K562 (cell line): ENCODE measurements around the gene KRTAP4-6. TPM values are rescaled to one million over a fixed set of nuclear protein-coding genes. Genes with fewer than 3 reads are reported as not detected.

Experiments used
- MIER1 ChIP-seq: fragments of 450-650 bp; IDR thresholded peaks from 2 replicates; pipeline ENCODE4 v1.6.1; 2016; ENCODE audit warnings: antibody characterized with exemption, mild to moderate bottlenecking, low read depth
- REST ChIP-seq, 2 experiments: fragments of 450-650 bp; formaldehyde crosslinking in 1 of 2; IDR thresholded peaks; 2 replicates each; pipeline versions ENCODE4 v1.4.0 to v1.6.1; 2014 to 2020; ENCODE audit warnings: mild to moderate bottlenecking in 2 of 2, borderline replicate concordance in 1 of 2, low read depth in 1 of 2
- SMARCA4 ChIP-seq: fragments of 450-650 bp; IDR thresholded peaks from 2 replicates; pipeline ENCODE4 v1.6.1; 2016
- polyA plus RNA-seq, 8 experiments: library from polyadenylated mRNA; depleted of rRNA in 4 of 8; stranded (reverse) in 5 of 8; unstranded in 3 of 8; fragments of >200 nt; fragmentation: Nextera tagmentation in 2 of 8; fragmentation: Illumina TruSeq in 1 of 8; extraction: Ambion mirVana in 2 of 8; extraction: Trizol in 1 of 8; gene quantifications; 2 replicates each; pipeline versions ENCODE4 v1.2.1 to v1.2.3, GENCODE V29; 2011 to 2014; ENCODE audit warnings: inconsistent platforms in 1 of 8, missing spikeins in 1 of 8
- total RNA-seq, 7 experiments: library from RNA; depleted of rRNA in 6 of 7; stranded (reverse); fragments of >200 nt in 6 of 7; fragmentation: Illumina TruSeq in 2 of 7; extraction: Trizol in 2 of 7; gene quantifications; 2 replicates each; pipeline versions ENCODE4 v1.2.1 to v1.2.3, GENCODE V29; 2011 to 2021; ENCODE audit warnings: low replicate concordance in 1 of 7
- TF ChIP-seq, protein P1 (sequence below), 2 experiments: fragments of 450-650 bp; IDR thresholded peaks; 2 replicates each; pipeline ENCODE4 v1.6.1; 2018; ENCODE audit warnings: mild to moderate bottlenecking in 2 of 2, low read depth in 1 of 2; ENCODE audit not compliant: partially characterized antibody in 2 of 2
- TF ChIP-seq, protein P2 (sequence below): sonication (generic); formaldehyde crosslinking; IDR thresholded peaks from 2 replicates; pipeline ENCODE4 v1.8.0; 2022; ENCODE audit warnings: missing genetic modification reagents, mild to moderate bottlenecking, borderline replicate concordance
- TF ChIP-seq, protein P3 (sequence below): sonication (generic); formaldehyde crosslinking; IDR thresholded peaks from 2 replicates; pipeline ENCODE4 v1.8.0; 2022; ENCODE audit warnings: missing genetic modification reagents, mild to moderate bottlenecking, moderate library complexity, borderline replicate concordance

The KRTAP4-6 gene
- total and polyA plus RNA-seq, 9 of the 15 experiments (the other 6 are each of a cell fraction or from before 2014, with no cell fraction given), result not detected

DNA sequence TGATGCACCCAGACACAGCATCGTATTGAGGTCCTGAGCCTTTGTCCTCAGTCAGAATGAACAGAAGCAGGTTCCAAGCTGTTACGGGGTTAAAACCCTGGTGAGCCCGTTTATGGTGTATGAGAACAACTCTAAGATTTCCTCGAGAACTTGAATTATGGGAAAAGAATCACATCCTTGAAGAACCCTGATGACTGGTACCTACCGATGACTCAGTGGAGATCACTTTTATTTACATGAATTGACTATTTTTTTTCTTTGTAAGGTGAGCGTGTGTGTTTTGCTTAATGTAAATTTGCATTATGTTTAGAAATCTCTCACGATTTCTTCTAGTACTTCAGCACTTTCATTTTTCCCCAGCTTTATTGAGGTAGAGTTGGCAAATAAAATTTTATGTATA is 23.5 kb upstream of the KRTAP4-6 start (continued):
- no peak for TF ChIP-seq SMARCA4
- TF ChIP-seq, protein P1, sequence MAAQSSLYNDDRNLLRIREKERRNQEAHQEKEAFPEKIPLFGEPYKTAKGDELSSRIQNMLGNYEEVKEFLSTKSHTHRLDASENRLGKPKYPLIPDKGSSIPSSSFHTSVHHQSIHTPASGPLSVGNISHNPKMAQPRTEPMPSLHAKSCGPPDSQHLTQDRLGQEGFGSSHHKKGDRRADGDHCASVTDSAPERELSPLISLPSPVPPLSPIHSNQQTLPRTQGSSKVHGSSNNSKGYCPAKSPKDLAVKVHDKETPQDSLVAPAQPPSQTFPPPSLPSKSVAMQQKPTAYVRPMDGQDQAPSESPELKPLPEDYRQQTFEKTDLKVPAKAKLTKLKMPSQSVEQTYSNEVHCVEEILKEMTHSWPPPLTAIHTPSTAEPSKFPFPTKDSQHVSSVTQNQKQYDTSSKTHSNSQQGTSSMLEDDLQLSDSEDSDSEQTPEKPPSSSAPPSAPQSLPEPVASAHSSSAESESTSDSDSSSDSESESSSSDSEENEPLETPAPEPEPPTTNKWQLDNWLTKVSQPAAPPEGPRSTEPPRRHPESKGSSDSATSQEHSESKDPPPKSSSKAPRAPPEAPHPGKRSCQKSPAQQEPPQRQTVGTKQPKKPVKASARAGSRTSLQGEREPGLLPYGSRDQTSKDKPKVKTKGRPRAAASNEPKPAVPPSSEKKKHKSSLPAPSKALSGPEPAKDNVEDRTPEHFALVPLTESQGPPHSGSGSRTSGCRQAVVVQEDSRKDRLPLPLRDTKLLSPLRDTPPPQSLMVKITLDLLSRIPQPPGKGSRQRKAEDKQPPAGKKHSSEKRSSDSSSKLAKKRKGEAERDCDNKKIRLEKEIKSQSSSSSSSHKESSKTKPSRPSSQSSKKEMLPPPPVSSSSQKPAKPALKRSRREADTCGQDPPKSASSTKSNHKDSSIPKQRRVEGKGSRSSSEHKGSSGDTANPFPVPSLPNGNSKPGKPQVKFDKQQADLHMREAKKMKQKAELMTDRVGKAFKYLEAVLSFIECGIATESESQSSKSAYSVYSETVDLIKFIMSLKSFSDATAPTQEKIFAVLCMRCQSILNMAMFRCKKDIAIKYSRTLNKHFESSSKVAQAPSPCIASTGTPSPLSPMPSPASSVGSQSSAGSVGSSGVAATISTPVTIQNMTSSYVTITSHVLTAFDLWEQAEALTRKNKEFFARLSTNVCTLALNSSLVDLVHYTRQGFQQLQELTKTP (IDR thresholded peaks at IDR 0.05; ENCODE audit: low read depth in 1 of 2, partially characterized antibody in 2 of 2), result no peak
- TF ChIP-seq, protein P2, sequence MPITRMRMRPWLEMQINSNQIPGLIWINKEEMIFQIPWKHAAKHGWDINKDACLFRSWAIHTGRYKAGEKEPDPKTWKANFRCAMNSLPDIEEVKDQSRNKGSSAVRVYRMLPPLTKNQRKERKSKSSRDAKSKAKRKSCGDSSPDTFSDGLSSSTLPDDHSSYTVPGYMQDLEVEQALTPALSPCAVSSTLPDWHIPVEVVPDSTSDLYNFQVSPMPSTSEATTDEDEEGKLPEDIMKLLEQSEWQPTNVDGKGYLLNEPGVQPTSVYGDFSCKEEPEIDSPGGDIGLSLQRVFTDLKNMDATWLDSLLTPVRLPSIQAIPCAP, result no peak
- TF ChIP-seq MIER1, result no peak
- TF ChIP-seq, protein P3, sequence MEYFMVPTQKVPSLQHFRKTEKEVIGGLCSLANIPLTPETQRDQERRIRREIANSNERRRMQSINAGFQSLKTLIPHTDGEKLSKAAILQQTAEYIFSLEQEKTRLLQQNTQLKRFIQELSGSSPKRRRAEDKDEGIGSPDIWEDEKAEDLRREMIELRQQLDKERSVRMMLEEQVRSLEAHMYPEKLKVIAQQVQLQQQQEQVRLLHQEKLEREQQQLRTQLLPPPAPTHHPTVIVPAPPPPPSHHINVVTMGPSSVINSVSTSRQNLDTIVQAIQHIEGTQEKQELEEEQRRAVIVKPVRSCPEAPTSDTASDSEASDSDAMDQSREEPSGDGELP (CRISPR knock-in tag), result no peak
- no peak for TF ChIP-seq REST (IDR thresholded peaks at IDR 0.05; ENCODE audit: borderline replicate concordance)
- no peak for TF ChIP-seq REST (CRISPR knock-in tag; IDR thresholded peaks at IDR 0.05; ENCODE audit: low read depth)
